MG63 (cell line): ENCODE measurements around the gene FXYD5. TPM values are rescaled to one million over a fixed set of nuclear protein-coding genes. Genes with fewer than 3 reads are reported as not detected.
"Not testable (repeated sequence)": the region's sequence is repeated elsewhere in the genome, so short reads cannot be mapped to it uniquely, and the experiment has no call there.

Source experiments
- DNase-seq: peaks from one replicate; pipeline ENCODE4 v3.0.0-alpha.2; 2020
- H3K27me3 ChIP-seq: fragments of 250-450 bp; sonication (Bioruptor Pico); 2 replicates; pipeline ENCODE4 v1.5.1; 2020; ENCODE audit warnings: mild to moderate bottlenecking, moderate library complexity
- H3K36me3 ChIP-seq: fragments of 250-450 bp; sonication (Bioruptor Pico); 2 replicates; pipeline ENCODE4 v1.5.1; 2020; ENCODE audit warnings: mild to moderate bottlenecking, moderate library complexity
- H3K4me3 ChIP-seq: fragments of 250-450 bp; sonication (Bioruptor Pico); 2 replicates; pipeline ENCODE4 v1.5.1; 2020; ENCODE audit warnings: mild to moderate bottlenecking, moderate library complexity
- H3K9me3 ChIP-seq: fragments of 250-450 bp; sonication (Bioruptor Pico); 2 replicates; pipeline ENCODE4 v1.5.1; 2020; ENCODE audit warnings: mild to moderate bottlenecking, moderate library complexity
- total RNA-seq: library from RNA; depleted of rRNA; stranded (reverse); fragments of >200 nt; shearing (Covaris generic); gene quantifications from 2 replicates; pipeline ENCODE4 v1.2.3, GENCODE V29; 2014; ENCODE audit warnings: low replicate concordance

Gene FXYD5
- total RNA-seq, 1 experiment from 2014 or later = 59.7 TPM

DNA sequence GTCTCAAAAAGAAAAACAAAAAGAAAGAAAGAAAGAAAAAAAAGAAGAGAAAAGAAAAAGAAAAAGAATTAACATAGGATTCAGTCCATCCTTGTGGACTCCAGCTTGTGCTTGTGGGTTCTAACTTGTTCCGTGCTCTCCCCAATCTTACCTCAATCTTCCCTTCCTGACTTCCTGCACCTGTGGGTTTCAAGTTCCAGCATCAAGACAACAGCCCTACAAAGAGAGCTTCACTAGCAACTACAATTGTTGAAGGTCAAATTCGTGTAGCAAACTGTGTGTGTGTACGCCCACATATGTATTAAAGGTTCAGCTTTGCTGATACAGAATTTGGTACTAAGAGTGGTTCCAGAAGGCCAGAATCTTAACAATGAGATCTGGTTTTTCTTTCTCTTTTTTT lies 25.3 kb downstream of the FXYD5 start:
- no peaks in the 10 kb centered on the region for H3K36me3 ChIP-seq
- H3K9me3 ChIP-seq = no peaks in the 10 kb centered on the region; the same call in 1 of the 2 replicates
- DNase-seq = no peak
- H3K4me3 ChIP-seq = no peak overlapping the region
- H3K27me3 ChIP-seq = no peaks in the 10 kb centered on the region

GRCh38 chr19:35181387-35181786 lies 26.9 kb downstream of the FXYD5 start:
- no peaks in the 10 kb centered on the region for H3K27me3 ChIP-seq
- H3K36me3 ChIP-seq = no peaks in the 10 kb centered on the region
- DNase-seq = no peak
- H3K4me3 ChIP-seq = no peak overlapping the region
- H3K9me3 ChIP-seq = no peaks in the 10 kb centered on the region; the same call in 1 of the 2 replicates

- no peak for DNase-seq
- Histone ChIP-seq H3K4me3 (no peak overlapping the region), H3K9me3 (no peaks in the 10 kb centered on the region; the same call in 1 of the 2 replicates), H3K27me3 (no peaks in the 10 kb centered on the region), H3K36me3 (no peaks in the 10 kb centered on the region)
Observed at GRCh38 chr19:35184267-35184666, 29.7 kb downstream of the FXYD5 start.

GRCh38 chr19:35184884-35185283 lies 30.3 kb downstream of the FXYD5 start:
- no peaks in the 10 kb centered on the region; the same call in 1 of the 2 replicates for H3K9me3 ChIP-seq
- no peak overlapping the region for H3K4me3 ChIP-seq
- DNase-seq = no peak
- no peaks in the 10 kb centered on the region for H3K27me3 ChIP-seq
- H3K36me3 ChIP-seq = no peaks in the 10 kb centered on the region

GRCh38 chr19:35194012-35194984 lies 39.8 kb downstream of the FXYD5 start:
- peaks cover 2% of the 10 kb centered on the region; the same call in 1 of the 2 replicates for H3K27me3 ChIP-seq
- H3K9me3 ChIP-seq = peaks cover 3% of the 10 kb centered on the region; the same call in 1 of the 2 replicates
- no peak for DNase-seq
- no peak overlapping the region for H3K4me3 ChIP-seq
- H3K36me3 ChIP-seq = no peaks in the 10 kb centered on the region

GRCh38 chr19:35195830-35196229 lies 41.3 kb downstream of the FXYD5 start:
- Histone ChIP-seq H3K27me3 (peaks cover 2% of the 10 kb centered on the region; the same call in 1 of the 2 replicates), H3K9me3 (peaks cover 2% of the 10 kb centered on the region; the same call in 1 of the 2 replicates), H3K4me3 (no peak overlapping the region), H3K36me3 (no peaks in the 10 kb centered on the region)
- DNase-seq = no peak

GRCh38 chr19:35196861-35197260 lies 42.3 kb downstream of the FXYD5 start:
- H3K4me3 ChIP-seq, H3K27me3 ChIP-seq, H3K9me3 ChIP-seq, DNase-seq, H3K36me3 ChIP-seq: not testable (repeated sequence)

DNA sequence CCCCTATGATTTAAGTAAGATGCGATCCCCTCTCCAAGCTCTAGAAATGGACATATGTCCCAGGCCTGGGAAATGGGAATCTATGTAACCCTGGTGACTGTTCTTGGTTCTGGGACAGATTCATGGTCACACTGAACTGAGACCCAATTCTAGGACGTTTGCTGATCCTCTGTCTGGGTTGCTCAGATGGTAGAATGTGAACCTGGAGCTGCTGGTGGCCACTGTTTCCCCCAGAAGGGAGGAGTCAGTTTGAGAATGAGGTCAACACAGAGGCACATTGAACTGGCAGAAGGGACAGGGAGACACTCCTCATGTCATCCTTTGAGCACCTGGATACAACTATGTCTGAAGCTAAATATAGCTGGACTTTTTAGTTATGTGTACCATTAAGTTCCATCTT lies 44.9 kb downstream of the FXYD5 start:
- peaks cover 2% of the 10 kb centered on the region; the same call in 1 of the 2 replicates for H3K27me3 ChIP-seq
- H3K36me3 ChIP-seq = no peaks in the 10 kb centered on the region
- DNase-seq = no peak
- no peak overlapping the region for H3K4me3 ChIP-seq
- no peaks in the 10 kb centered on the region for H3K9me3 ChIP-seq

GRCh38 chr19:35202722-35203688 lies 48.5 kb downstream of the FXYD5 start:
- Histone ChIP-seq H3K9me3 (no peaks in the 10 kb centered on the region), H3K4me3 (no peak overlapping the region), H3K27me3 (no peaks in the 10 kb centered on the region), H3K36me3 (no peaks in the 10 kb centered on the region)
- DNase-seq = no peak

- no peaks in the 10 kb centered on the region for H3K36me3 ChIP-seq
- H3K27me3 ChIP-seq = no peaks in the 10 kb centered on the region
- no peaks in the 10 kb centered on the region for H3K9me3 ChIP-seq
- DNase-seq = no peak
- no peak overlapping the region for H3K4me3 ChIP-seq
Observed at GRCh38 chr19:35204799-35205732, 50.5 kb downstream of the FXYD5 start.

- H3K27me3 ChIP-seq = no peaks in the 10 kb centered on the region
- no peak for DNase-seq
- H3K9me3 ChIP-seq = no peaks in the 10 kb centered on the region
- no peaks in the 10 kb centered on the region for H3K36me3 ChIP-seq
- H3K4me3 ChIP-seq = no peak overlapping the region
Observed at GRCh38 chr19:35205733-35206323, 51.3 kb downstream of the FXYD5 start.

- no peaks in the 10 kb centered on the region for H3K36me3 ChIP-seq
- no peaks in the 10 kb centered on the region for H3K9me3 ChIP-seq
- no peaks in the 10 kb centered on the region for H3K27me3 ChIP-seq
- DNase-seq = no peak
- no peak overlapping the region for H3K4me3 ChIP-seq
Observed at GRCh38 chr19:35206379-35206778, 51.8 kb downstream of the FXYD5 start.

- Histone ChIP-seq H3K4me3 (no peak overlapping the region), H3K27me3 (no peaks in the 10 kb centered on the region), H3K36me3 (no peaks in the 10 kb centered on the region), H3K9me3 (no peaks in the 10 kb centered on the region)
- DNase-seq = no peak
Observed at GRCh38 chr19:35206855-35207254, 52.3 kb downstream of the FXYD5 start.

DNA sequence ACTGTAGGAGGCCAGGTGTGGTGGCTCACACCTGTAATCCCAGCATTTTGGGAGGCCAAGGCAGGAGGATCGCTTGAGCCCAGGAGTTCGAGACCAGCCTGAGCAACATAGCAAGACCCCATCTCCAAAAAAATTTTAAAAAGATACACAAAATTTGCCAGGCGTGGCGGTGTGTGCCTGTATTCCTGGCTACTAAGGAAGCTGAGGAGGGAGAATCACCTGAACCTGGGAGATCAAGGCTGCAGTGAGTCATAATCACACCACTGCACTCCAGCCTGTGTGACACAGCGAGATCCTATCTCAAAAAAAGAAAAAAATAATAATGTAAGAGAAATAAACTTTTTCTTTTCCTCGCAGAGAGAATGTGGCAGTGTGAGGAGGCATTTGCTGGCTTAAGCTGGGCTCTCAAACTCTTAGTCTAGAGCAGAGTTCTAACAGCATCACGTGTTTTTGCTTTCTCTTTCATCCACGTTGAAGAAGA lies 52.9 kb downstream of the FXYD5 start:
- Histone ChIP-seq H3K27me3 (no peaks in the 10 kb centered on the region), H3K36me3 (no peaks in the 10 kb centered on the region), H3K4me3 (no peak overlapping the region), H3K9me3 (no peaks in the 10 kb centered on the region)
- no peak for DNase-seq

DNA sequence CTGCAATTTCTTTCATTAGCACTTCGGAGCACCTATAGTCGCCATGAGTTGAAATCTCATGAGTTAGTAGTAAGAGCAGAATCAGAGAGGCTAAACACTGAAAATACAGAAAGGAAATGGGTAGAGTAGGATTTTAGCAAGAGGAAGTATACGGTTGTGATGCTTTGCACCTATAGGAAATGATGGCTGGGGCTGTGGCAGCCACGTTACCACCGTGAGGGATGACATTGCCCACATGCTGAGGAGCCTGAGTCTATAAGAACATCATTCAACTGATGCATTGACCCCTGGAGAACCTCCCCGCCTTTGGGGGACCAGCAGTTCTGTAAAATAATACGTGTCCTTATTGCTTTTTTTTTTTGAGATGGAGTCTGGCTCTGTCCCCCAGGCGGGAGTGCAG lies 53.6 kb downstream of the FXYD5 start:
- no peak for DNase-seq
- Histone ChIP-seq H3K9me3 (no peaks in the 10 kb centered on the region), H3K36me3 (no peaks in the 10 kb centered on the region), H3K4me3 (no peak overlapping the region), H3K27me3 (no peaks in the 10 kb centered on the region)
